ENCODE data around the gene ADAM19. TPM values are rescaled to one million over a fixed set of nuclear protein-coding genes. Genes with fewer than 3 reads are reported as not detected.

ADAM19 gene
- total RNA-seq, 1 donor from 2014 or later = 10.6 TPM

DNA sequence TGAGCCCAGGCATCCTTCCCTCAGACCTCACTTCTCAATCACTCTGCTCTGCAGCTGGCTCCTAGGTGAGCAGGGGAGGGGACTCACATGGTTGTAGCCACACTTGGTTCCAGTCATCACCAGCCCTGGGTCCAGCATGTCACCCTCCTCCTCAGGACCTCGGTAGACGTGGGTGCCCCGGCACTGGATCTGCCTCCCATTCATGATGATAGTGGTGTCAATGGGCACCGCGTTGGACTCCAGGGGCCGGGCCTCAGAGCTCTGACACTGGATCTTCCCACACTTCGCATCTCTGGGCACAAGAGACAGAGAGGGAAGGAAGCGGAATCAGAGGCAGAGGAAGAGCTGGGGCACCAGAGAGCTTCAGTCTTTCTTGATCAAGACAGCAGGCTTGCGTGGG is 82.7 kb downstream of the ADAM19 start:
- intact Hi-C loops (cut with DNase I) = no loop called here
- no peak overlapping the region for H3K4me3 ChIP-seq
- no peak overlapping the region for H3K27ac ChIP-seq
- ATAC-seq (no peak), DNase-seq (no peak)
- H3K9me3 ChIP-seq = no peaks in the 10 kb centered on the region
- H3K27me3 ChIP-seq = no peaks in the 10 kb centered on the region
- H3K36me3 ChIP-seq = peaks cover 38% of the 10 kb centered on the region
- no peak for TF ChIP-seq CTCF (IDR thresholded peaks at IDR 0.05)
- no peaks in the 10 kb centered on the region for H3K4me1 ChIP-seq

GRCh38 chr5:157491471-157491995 is 84.0 kb downstream of the ADAM19 start:
- Histone ChIP-seq H3K4me3 (no peak overlapping the region), H3K27ac (no peak overlapping the region), H3K9me3 (no peaks in the 10 kb centered on the region), H3K36me3 (peaks cover 43% of the 10 kb centered on the region), H3K27me3 (no peaks in the 10 kb centered on the region), H3K4me1 (no peaks in the 10 kb centered on the region)
- TF ChIP-seq CTCF (IDR thresholded peaks at IDR 0.05) = no peak
- intact Hi-C loops (cut with DNase I) = no loop called here
- ATAC-seq (no peak), DNase-seq (no peak)

DNA sequence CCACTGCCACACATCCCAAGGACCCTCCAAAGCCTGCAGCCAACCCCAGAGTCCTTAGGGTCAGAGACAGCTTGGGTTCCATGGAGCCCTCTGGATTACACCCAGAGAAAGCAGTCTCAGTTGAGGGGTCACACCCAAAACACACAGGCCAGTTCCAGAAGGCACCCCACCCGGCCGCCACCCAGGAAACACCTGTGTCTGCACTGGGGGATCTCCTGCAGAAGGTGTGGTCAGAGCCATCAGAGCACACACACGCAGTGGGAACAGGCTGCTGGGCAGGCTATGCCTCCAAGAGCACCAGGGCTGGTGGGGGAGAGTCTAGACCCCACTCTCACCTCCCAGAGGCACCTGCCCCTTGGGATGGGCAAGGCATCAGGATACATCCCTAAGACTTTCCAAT is 88.2 kb downstream of the ADAM19 start:
- intact Hi-C loops (cut with DNase I) = no loop called here
- DNase-seq (no peak), ATAC-seq (no peak)
- no peak for TF ChIP-seq CTCF (IDR thresholded peaks at IDR 0.05)
- H3K36me3 ChIP-seq = peaks cover 40% of the 10 kb centered on the region
- H3K4me1 ChIP-seq = no peaks in the 10 kb centered on the region
- no peak overlapping the region for H3K4me3 ChIP-seq
- H3K27ac ChIP-seq = no peak overlapping the region
- H3K27me3 ChIP-seq = no peaks in the 10 kb centered on the region
- H3K9me3 ChIP-seq = no peaks in the 10 kb centered on the region

DNA sequence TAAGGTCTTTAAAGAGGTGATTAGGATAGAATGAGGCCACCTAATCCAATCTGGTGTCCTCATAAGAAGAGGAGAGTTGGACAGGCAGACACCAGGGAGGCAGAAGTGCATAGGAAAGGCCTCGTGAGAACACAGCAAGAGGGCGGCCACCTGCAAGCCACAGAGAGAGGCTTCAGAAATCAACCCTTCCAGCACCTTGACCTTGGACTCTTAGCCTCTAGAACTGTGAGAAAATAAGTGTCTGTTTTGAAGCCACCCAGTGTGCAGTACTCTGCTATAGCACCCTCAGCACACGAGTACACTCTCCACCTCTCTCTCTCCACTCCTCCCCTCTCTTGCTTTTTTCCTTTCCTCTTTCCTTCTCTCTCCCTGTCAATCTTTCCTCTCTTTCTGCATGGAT is 88.7 kb downstream of the ADAM19 start:
- Histone ChIP-seq H3K27ac (no peak overlapping the region), H3K9me3 (no peaks in the 10 kb centered on the region), H3K4me1 (no peaks in the 10 kb centered on the region), H3K4me3 (no peak overlapping the region), H3K27me3 (no peaks in the 10 kb centered on the region), H3K36me3 (peaks cover 35% of the 10 kb centered on the region)
- ATAC-seq (no peak), DNase-seq (no peak)
- TF ChIP-seq CTCF (IDR thresholded peaks at IDR 0.05) = no peak
- intact Hi-C loops (cut with DNase I) = no loop called here

DNA sequence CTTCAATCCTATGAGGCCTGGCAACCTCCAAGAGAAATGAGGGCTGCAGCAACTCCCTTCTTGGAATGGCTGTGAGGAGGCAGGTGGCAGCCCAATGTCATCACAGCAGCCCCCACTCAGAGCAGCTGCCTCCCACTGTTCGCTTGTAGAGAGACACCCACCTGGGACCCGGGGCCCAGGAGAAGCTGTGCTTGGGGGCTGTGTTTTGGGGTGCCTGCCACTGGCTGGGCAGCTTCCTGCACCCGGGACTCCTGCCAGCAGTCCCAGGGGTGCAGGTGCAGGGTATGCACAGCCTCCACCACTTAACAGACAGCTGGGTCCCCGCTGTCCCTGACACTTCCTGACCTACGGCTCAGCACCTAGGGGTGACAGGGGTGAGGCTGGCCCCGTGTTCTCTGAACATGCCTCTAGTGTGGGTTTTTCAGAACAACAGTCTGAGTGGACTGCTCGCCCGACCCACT is 89.3 kb downstream of the ADAM19 start:
- peaks cover 34% of the 10 kb centered on the region for H3K36me3 ChIP-seq
- DNase-seq (no peak), ATAC-seq (peak; percentile 11)
- H3K27me3 ChIP-seq = no peaks in the 10 kb centered on the region
- intact Hi-C loops (cut with DNase I) = no loop called here
- no peaks in the 10 kb centered on the region for H3K4me1 ChIP-seq
- H3K4me3 ChIP-seq = no peak overlapping the region
- no peaks in the 10 kb centered on the region for H3K9me3 ChIP-seq
- no peak for TF ChIP-seq CTCF (IDR thresholded peaks at IDR 0.05)
- no peak overlapping the region for H3K27ac ChIP-seq

DNA sequence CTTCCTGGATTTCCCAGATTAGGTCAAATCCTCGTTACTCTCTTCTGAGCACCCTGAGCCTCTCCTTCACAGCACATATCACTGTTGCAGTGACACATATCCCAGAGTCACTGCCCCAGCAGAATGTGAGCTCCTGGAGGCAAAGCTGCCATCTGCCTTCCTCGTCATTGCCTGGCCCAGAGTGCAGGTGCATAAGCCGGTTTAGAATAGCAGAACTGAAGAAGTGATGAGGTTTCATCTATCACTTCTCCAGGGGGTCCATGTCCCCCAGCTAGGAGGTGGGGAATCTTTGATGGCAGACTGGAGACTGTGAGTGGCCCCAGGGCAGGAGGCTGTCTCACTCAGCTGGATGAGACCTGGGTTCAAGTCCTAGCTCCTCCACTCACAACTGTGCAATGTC is 89.8 kb downstream of the ADAM19 start:
- Histone ChIP-seq H3K9me3 (no peaks in the 10 kb centered on the region), H3K27me3 (no peaks in the 10 kb centered on the region), H3K36me3 (peaks cover 38% of the 10 kb centered on the region), H3K4me3 (no peak overlapping the region), H3K27ac (peak overlapping the region; percentile 19), H3K4me1 (no peaks in the 10 kb centered on the region)
- no peak for DNase-seq
- no peak for ATAC-seq
- no peak for TF ChIP-seq CTCF (IDR thresholded peaks at IDR 0.05)
- intact Hi-C loops (cut with DNase I) = no loop called here

Data from upper lobe of right lung (tissue), 1 donor.